NCI-H1417 treated with DMSO at 0.1 percent for 48 hours (cell line): ENCODE measurements around the gene TARBP2.
A peak's percentile ranks its signal among the peaks of the same experiment; 100 is the strongest.
"Not testable (repeated sequence)": the region's sequence is repeated elsewhere in the genome, so short reads cannot be mapped to it uniquely, and the experiment has no call there.

Experiments used
- DNase-seq: peaks from one replicate; lab custom pipeline; 2025; lab: John Stamatoyannopoulos, UW

TARBP2 gene

DNA sequence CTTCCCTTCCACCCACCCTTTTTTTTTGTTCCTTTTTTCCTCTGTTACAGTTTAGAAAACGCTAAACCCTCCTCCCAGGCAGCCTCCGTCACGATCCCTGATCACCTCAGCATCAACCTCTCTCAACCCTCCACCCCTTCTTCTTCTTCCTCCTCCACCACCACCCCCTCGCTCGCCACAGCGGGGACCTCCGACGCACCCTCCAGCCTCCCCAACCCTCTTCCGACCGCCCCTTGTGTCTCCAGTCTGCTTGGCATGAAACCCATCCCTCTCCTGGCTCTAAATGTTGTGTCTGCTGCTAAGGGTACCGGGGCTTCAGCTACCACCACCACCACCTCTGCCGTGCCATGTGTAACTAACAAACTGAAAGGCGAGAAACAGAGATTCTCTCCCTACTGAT is 26.3 kb upstream of the TARBP2 start:
- DNase-seq: no peak

DNA sequence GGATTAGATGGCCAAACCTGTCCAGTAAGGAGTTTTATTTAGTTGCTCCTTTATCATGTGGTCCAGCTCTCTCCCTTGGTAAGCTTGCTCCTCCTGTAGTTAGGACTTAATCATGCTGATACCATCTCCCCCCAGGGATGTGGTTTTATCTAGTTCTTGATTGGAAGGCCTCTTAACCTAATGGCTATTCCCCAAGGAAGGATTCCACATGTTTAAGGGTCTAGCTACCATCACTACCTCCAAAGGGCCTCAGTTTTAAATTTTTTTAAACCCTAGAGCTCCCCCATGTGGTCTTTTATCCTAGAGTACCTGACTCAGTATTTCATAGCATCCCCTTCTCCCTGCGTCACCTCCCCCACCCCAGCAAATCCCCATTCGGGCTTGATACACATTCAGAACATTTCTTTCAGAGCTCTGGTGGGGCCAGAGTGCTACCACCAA is 24.3 kb upstream of the TARBP2 start:
- no peak for DNase-seq

DNA sequence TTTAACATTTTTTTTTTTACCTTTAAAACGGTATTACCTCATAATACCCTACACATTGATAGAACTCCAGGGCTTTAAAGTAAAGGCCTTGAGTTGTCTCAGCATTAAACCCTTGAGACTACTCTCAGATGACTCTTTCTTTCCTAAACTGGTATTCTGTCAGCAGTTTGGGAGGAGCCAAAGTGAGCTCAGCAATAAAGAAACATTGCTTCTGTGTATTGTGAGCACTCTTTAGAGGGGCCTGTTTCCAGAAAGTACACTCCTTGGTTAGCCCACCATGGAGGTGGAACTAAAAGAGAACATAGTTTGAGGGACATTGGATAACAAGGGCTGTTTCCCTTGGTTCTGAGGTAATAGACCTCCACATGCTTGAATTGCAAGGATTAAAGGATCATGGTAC is 22.2 kb upstream of the TARBP2 start:
- no peak for DNase-seq

DNA sequence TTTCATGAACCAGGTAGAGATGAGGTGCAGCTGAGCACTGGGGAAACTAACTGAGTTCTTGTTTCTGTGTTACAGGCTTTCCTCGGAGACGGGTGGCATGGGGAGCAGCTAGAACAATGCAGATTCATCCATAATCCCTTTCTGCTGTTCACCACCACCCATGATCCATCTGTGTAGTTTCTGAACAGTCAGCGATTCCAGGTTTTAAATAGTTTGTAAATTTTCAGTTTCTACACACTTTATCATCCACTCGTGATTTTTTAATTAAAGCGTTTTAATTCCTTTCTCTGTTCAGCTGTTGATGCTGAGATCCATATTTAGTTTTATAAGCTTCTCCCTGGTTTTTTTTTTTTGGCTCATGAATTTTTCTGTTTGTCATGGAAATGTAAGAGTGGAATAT is 21.8 kb upstream of the TARBP2 start:
- no peak for DNase-seq

DNA sequence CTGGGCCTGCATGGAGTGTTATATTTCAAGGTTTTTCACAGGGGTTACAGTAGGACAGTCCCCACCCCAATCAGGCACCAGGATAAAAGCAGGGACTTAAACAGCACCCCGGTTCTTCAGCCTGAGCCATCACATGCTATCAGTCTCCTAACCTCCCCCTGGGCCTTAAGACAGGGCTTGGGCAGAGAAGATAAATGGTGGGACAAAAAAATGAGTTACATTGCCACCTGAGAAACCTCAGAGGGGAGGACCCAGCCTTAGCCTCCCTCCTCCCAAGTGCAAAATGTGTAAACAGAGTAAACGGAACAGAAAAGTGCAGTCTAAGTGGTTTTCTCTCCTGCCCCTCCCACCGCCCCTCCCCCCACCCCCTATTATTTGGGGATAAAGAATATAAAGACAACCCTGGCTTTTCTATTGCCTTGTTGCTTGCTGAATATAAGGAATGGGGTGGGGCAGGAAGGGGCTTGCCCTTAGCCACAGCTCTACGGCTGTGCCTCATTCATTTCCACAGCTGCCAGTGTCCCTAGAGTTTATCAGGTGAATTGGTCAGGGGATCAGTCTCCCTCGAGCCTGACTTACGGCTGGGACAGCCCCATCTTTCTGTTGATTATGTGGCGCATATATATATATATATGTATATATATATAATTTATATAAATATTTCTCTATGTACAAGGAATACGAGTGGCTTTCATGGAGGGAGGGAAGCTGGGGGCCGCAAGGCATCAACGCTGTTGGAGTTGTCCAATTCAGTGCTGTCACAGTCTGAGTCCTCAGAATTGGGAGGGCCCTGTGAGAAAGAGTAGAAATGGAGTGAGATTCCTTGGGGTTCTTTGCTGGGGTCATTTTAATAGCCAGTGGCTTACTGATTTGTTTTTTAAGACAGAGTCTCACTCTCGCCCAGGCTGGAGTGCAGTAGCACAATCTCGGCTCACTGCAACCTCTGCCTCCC is 20.3 kb upstream of the TARBP2 start:
- no peak for DNase-seq

DNA sequence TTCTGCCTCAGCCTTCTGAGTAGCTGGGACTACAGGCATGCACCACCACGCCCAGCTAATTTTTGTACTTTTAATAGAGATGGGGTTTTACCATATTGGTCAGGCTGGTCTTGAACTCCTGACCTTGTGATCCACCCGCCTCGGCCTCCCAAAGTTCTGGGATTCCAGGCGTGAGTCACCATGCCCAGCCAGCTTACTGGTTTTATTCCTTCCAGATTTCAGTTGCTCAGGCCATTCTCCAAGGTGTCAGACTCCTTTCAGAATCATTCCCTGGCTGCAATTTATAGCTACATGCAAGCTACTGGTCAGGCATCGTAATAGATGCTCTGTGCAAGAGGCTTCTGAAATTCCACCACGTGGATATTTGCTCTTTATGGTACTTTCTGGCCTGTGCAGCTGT is 19.6 kb upstream of the TARBP2 start:
- not testable (repeated sequence) for DNase-seq

DNA sequence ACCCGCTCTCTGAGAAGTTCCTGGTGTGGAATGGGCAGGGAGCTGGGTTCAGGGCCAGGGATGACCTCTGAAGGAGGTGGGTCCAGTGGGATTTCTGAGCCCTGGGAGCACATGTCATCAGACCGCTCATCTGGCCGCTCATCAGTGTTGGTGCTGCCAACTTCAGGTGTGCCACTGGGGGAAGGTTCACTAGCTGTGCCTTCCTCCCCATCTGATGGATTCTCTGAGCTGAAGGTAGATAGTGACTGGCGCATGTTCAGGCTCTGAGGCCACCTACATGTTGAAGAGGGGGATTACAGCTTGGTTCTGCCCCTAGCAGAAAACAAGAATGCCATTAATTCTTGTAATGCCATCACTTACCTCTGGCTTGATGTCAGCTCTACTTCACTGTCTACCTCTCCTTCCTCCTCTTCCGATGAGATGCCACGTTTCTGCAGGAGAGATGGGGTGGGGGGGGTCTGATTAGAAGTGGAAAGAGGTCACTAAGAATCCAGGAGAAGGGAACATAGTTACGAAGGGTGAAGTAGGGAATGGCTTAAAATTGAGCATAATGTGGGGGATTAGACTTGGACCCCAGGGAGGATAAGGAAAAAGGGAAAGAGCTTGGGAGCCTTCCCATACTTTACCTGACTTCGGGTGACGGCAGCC is 19.0 kb upstream of the TARBP2 start:
- DNase-seq: no peak

DNA sequence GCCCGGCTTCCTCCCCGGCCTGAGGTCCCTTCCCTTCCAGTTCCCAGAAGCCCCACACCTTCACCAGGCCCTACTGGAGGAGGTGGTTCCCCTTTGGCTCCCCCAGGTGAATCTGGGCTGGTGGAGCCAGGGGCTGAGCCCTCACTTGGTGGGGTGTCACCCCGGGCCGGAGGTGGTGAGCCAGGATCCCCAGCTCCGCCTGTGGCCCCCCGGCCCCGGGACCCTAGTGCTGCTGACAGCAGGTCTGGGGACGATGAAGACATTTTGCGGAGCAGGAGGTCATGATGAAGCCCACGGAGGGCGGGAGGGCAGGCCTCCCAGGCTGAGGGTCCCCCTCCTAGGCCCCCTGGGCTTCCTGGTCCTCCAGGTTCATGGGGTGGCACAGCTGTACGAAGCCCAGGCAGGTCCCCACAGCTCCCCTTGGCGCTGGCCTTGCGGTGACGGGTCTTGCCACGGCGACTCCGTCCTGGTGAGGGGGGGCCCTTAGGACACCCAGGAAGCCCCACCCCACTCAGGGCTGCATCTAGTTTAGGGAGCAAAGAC is 18.4 kb upstream of the TARBP2 start:
- no peak for DNase-seq

DNA sequence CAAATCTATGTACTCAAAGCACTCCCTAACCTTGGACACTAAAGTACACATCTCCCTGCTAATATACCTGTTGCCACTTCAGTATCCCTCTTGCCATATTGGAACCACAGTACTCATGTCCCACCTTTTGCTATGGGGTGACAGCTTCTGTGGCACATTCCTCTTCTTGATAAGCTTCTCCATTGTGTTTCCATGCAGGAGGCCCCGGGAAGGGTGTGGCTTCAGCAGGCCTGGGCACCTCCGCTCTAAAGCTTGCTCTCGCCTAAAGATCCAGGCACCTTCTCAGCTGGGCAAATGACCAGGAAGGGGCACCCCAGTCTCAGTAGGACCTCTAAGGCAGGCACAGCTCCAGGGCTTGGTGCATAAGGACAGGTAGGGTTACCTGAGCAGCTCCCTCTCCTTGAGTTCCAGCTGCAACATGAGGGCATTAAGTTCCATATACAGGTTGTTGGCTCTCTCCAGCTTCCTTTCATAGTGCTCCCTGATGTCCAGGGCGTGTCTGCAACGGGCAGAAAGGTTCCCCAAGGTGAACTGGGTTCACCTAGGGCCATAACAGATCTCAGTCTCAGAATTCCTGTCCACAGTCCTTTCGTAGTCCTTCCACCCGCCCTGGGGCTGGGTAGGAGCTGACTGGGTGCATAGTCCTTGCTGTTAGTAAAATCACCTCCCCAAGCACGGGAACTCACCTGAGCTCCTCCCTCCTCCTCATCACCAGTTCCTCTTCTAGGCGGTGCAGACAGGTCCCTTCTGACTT is 17.7 kb upstream of the TARBP2 start:
- no peak for DNase-seq

DNA sequence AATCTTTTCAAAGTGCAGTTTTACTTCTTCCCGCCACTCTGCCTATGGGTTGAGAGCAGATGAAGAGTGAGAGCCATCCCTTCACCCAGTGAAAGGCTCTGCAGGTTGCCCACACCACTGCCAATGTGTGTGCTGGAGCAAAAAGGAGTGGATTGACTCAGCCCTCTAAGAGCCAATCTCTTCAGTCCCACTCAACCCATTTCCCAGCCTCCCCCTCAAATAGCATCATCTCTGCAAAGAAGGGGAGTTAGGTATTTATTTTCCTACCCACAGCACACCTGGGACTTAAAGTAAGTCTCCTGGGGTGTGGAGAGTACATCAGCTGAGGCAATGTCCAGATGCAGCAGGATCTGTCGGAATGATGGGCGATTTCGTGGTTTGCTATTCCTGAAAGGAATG is 17.1 kb upstream of the TARBP2 start:
- DNase-seq: no peak

DNA sequence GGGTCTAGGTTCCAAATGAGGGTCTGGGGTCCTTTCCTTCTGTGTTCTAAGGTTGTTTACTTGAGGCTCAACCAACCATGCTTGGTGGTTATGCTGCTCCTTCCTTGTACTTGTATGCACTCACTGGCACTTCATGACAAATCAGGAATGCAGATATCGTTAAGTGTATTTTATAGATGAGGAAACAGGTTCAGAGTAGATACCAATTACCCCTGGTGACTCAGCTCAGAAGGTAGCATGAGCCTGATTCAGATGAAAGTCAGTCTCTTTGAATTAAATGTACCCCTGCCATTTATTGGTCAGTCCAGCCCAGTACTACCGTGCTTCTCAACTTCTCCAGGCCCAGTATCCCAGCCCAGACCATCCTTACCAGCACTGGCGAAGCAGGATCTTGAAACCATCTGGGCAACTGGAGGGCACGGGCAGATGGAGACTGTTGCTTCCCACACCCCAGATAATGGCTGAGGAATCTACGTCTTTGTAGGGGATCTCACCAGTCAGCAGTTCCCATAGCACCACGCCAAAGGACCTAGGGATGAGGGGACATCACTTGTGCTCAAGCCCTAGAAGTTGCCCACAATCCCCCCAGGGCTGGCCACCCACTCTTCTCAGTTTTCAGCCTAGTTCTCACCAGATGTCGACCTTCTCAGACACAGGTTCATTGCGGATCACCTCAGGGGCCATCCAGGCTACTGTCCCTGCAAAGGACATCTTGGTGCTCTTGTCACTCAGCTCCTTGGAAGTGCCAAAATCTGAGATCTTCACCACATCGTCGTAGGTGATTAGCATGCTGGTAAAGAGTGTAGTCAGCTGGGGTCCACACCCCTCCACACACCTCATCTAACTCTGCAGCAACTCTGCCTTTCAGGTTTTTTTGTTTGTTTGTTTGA is 16.2 kb upstream of the TARBP2 start:
- DNase-seq: no peak

DNA sequence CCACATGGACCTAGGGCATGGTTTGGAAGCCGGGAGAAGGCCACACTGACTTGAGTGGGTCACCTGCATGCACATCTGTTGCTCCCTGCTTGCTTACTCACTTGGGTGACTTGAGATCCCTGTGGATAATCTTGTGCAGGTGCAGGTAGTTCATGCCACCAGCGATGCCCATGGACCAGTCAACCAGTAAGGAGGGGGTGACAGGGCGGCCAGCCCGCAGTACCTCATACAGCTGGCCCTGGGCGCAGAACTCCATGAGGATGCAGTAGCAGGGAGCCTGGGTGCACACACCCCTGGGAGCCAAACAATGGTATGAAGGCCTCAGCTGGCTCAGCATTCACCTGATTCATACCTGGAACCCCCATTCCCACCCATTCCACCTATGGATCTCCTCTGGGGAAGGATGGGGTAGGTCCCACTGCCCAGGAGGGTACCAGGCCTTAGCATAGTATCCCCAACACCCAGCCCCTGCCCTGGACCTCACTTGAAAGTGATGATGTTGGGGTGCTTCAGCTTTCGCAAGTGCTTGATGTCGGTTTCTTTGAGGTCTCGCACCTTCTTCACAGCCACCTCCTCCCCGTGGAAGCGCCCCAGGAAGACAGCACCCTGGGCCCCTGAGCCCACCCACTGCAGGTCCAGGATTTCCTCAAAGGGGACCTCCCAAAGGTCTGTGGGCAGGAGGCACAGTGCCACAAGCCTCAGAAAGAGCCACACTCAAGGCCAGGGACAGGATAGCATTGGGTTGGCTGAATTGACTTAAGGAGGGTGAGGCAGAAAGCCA is 14.9 kb upstream of the TARBP2 start:
- no peak for DNase-seq

DNA sequence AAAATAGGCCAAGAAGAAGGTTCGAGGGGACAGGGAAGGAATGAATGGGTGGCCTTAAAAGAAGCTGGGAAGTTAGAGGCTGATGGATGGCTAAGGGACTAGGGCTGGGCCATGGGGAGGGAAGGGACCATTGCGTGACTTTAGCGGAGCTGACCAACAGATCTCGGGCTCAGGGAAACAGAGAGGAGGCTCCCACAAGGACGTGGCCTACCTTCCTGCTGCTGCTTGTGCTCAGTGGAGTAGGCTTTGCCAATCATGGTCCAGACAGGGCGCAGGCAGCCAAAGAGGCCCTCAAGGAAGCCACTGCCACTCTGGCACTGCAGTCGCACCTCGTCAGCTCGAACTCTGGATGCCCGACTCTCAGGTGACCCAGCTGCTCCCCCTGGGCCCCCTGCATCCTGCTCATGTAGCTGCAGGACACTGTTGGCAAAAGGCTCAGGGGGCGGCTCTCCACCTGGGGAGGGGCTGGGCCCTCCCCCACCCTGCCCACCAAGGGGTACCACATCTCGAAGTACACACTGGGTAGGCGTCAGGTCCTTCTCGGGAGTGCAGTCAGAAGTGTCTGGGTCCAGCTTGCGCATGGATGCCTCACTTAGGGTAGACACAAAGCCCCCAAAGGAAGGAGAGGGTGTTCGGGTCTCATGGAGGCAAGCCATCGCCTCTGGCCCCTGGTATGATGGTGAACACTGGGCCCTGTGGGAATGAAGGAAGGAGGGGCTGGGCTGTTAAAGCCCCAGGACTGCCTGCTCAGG is 14.2 kb upstream of the TARBP2 start:
- DNase-seq: no peak

DNA sequence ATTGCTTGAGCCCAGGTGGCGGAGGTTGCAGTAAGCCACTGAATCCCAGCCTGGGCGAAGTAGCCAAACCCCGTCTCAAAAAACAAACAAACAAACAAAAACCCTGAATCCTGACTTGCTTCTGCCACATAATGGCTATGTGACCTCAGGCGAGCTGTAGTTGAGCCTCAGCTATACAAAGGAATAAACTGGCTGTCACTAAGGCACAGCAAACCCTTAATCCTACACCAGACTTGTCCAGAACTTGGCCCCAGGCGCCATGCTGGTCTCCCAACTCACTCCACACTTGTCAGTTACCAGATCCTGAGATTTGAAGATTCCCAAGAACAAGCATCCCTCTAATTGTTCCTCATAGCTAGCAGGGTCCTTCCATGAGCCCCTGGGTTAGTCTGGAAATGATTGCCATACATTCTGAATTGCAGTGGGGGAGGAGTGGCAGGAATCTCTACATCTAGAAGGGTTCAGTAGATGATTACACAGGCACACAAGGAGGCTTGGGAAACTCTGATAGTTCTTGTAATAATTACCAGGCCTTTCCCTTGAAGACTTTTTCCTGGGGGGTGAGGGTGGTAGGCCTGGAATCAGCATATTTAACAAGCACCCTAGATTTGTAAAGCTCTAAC is 11.7 kb upstream of the TARBP2 start:
- DNase-seq: no peak

DNA sequence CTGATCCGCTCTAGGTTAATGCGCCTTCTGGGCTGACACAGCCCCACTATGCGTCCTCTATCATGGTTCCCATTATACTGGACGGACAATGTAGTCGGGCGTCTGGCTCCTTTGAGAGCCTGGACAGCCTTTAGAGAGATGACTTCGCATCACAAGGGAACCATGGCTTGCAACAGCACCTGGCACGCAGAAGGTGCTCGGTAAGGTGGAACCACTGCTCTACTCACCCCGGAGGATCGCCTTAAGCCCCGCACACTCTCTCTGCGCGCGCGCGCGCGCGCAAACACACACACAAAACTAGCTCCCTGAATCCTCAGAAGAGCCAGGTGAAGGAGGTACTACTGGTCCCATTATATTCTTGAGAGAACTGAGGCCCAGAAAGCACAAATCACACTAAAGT is 8.9 kb upstream of the TARBP2 start:
- DNase-seq: no peak

DNA sequence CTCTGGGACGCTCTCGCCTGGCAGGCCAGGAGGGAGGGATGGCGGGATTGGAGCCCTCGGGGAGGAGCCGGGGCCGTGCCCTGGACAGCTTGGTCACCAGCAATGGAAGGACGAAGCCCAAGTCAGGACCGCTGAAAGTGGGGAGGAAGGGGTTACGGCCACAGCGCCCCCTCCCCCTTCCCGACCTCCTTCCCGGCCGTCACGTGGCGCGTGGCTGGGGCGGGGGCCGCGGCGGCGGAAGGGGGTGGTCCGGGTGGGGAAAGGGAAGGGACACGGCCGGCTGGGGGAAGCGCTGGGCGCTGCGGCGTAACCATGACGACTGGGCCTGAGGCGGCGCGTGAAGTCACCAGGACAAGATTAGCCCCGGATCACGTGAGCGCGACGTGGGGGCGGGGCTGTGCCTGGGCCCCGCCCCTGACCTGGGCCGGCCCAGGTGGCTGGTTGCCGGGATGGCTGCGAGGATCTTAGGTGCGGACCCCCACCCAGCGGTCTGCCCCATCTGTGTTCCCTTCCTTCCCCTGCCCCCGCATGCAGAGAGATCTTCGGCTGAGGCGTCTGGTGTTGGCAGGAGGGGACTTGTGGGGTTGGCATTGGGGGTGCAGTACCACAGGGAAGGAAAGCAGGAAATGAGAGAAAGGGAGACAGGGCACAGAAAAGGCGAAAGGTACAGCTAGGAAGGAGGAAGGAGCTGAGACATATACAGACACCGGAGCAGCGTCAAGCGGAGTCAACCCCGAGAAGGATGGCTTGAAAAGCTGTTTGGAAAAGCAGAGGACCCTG is 8.1 kb upstream of the TARBP2 start:
- peak; percentile 39 for DNase-seq

DNA sequence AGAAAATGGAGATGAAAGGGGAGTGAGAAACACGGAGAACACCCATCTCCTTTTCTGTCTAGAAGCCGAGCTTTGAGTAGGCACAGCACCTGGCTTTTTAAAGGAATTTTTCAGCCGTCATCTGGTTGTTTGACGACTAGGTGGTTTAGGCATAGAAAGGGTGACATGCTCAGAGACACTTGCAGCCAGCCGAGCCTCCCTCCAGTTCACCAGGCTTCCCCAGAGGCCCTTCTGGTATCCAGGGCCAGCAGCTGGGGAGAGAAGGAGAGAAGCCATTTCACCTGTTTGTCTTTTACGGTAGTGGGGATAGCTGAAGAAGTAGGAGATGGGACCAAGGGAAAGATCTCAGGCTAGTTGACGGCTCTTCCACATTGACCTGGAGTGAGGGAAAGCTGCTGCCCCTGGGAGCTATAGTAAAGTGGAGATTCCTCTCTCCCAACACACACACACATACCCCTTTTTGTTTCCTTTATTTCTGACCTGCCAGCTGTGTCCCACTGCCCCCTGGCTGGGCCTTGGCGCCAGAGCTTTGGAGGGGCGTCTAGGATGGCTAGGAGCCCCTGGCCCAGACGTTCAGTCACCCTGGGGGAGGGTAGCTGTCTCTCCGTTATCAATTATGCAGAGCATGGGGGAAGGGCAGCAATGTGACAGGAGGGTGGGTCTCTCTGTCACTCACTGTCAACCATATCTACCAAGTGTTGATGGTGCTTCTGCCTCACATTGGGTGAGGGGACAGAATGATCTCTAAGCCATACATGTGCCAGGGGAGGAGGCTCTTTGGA is 7.3 kb upstream of the TARBP2 start:
- no peak for DNase-seq
